Small intestine (tissue), 7 donors: ENCODE results near the gene BLOC1S3. TPM values are rescaled to one million over a fixed set of nuclear protein-coding genes. Genes with fewer than 3 reads are reported as not detected.

ENCODE experiments used
- DNase-seq, 2 donors: peaks; one replicate each; pipeline versions ENCODE4 v3.0.0 to v3.0.0-alpha.2; 2013
- FAIRE-seq: peaks from 2 replicates; lab custom pipeline; 2012; peaks lifted over from hg19 to GRCh38; lab: Jason Lieb, UNC
- H3K27ac ChIP-seq, 3 donors: one replicate each; pipeline ENCODE4 v1.5.1; 2013; ENCODE audit warnings: low read length in 2 of 3, mild to moderate bottlenecking in 2 of 3, control low read depth in 1 of 3, inconsistent platforms in 1 of 3, low read depth in 1 of 3, moderate library complexity in 1 of 3
- H3K27me3 ChIP-seq, 3 donors: one replicate each; pipeline ENCODE4 v1.6.1; 2013; ENCODE audit warnings: low read length in 3 of 3, inconsistent platforms in 1 of 3; ENCODE audit not compliant: control insufficient read depth in 3 of 3, insufficient read depth in 3 of 3
- H3K36me3 ChIP-seq, 3 donors: one replicate each; pipeline ENCODE4 v1.6.1; 2013; ENCODE audit warnings: low read length in 3 of 3, inconsistent platforms in 1 of 3, low read depth in 1 of 3, mild to moderate bottlenecking in 1 of 3, moderate library complexity in 1 of 3; ENCODE audit not compliant: control insufficient read depth in 3 of 3, insufficient read depth in 2 of 3
- H3K4me1 ChIP-seq, 3 donors: one replicate each; pipeline ENCODE4 v1.6.1; 2013; ENCODE audit warnings: low read length in 2 of 3, inconsistent platforms in 1 of 3, low read depth in 1 of 3, mild to moderate bottlenecking in 1 of 3, moderate library complexity in 1 of 3; ENCODE audit not compliant: control insufficient read depth in 3 of 3, insufficient read depth in 2 of 3
- H3K4me3 ChIP-seq, 3 donors: one replicate each; pipeline ENCODE4 v1.5.1; 2013; ENCODE audit warnings: low read length in 3 of 3, control low read depth in 1 of 3, inconsistent platforms in 1 of 3, low read depth in 1 of 3, mild to moderate bottlenecking in 1 of 3, moderate library complexity in 1 of 3
- H3K9me3 ChIP-seq, 2 donors: one replicate each; pipeline ENCODE4 v1.6.1; 2013; ENCODE audit warnings: low read depth in 1 of 2, low read length in 1 of 2; ENCODE audit not compliant: control insufficient read depth in 2 of 2, insufficient read depth in 1 of 2
- WGBS, 3 donors: extraction: QIAGEN DNeasy Blood & Tissue Kit; methylation state at CpG; one replicate each; pipeline ENCODE4 v1.1.7; 2013; 5-methylcytosine and 5-hydroxymethylcytosine counted together
- polyA plus RNA-seq, 4 donors: library from polyadenylated mRNA; stranded (reverse) in 3 of 4; unstranded in 1 of 4; fragments of 200-250 nt in 3 of 4; fragments of 120-200 nt in 1 of 4; gene quantifications; one replicate each; pipeline versions ENCODE4 v1.2.1 to v1.2.3, GENCODE V29; 2013
- donor health status: healthy with polysubstance abuse.
- donor health status: control.
- donor health status: control.
- donor health status: Bipolar disorder and iron deficiency.
- donor health status: healthy.

BLOC1S3 gene
- polyA plus RNA-seq, 4 donors = 3.6 to 12.8 (median 6.4) TPM

DNA sequence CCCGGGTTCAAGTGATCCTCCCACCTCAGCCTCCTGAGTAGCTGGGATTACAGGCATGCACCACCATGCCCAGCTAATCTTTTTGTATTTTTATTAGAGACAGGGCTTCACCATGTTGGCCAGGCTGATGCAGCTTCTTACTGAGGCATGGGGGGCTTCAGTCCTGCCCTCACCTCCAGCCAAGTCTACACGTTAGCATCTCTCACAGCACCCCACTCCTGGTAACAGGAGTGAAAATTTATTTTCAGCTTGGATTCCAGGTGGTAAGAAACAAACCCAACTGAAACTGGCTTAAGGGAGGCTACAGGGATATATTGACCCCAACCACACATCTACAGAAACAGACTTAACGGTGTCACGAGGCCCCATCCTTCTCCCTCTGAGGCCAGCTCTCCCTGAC, 28.4 kb upstream of the BLOC1S3 start:
- peaks cover 0 to 47% (median 4%) of the 10 kb centered on the region in 3 donors for H3K27me3 ChIP-seq
- FAIRE-seq = no peak
- no peak overlapping the region for H3K27ac ChIP-seq
- DNase-seq = no peak
- no peaks in the 10 kb centered on the region for H3K9me3 ChIP-seq
- H3K4me1 ChIP-seq = peaks cover 0 to 19% (median 2%) of the 10 kb centered on the region in 3 donors
- H3K4me3 ChIP-seq = no peak overlapping the region
- 91 to 93% (median 92%) methylated on average over 4 of the region's 4 CpGs for WGBS, 3 donors
- H3K36me3 ChIP-seq = peaks cover 0 to 42% (median 2%) of the 10 kb centered on the region in 3 donors

GRCh38 chr19:45150751-45151281, 27.8 kb upstream of the BLOC1S3 start:
- H3K36me3 ChIP-seq = peaks cover 0 to 36% (median 0%) of the 10 kb centered on the region in 3 donors
- 43 to 57% (median 46%) methylated on average over 4 of the region's 4 CpGs for whole genome bisulfite sequencing, 3 donors
- no peak overlapping the region for H3K4me3 ChIP-seq
- peaks cover 0 to 19% (median 2%) of the 10 kb centered on the region in 3 donors for H3K4me1 ChIP-seq
- peaks cover 0 to 52% (median 4%) of the 10 kb centered on the region in 3 donors for H3K27me3 ChIP-seq
- DNase-seq = no peak
- FAIRE-seq = no peak
- H3K27ac ChIP-seq = no peak overlapping the region
- H3K9me3 ChIP-seq = no peaks in the 10 kb centered on the region

DNA sequence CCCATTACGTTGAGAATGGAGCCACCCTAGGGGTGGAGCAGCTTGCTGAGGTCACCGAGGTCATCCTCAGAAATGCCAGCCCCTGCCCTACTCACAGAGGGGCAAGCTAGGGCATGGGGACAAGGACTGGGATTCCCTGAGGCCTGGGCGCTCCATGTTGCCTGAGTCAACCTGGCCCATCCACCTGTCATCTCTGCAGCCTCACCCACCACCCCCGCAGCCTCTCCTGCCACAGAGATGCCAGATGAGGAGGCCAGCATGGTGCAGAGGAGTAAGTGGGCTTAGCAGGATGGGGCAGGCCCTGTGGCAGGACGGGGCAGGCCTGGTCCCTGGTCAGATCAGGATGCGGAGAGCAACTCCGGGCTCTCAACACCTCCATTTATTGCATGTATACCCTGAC, 27.3 kb upstream of the BLOC1S3 start:
- peaks cover 0 to 54% (median 4%) of the 10 kb centered on the region in 3 donors for H3K27me3 ChIP-seq
- peaks cover 0 to 19% (median 2%) of the 10 kb centered on the region in 3 donors for H3K4me1 ChIP-seq
- 63 to 82% (median 76%) methylated on average over 7 of the region's 7 CpGs for WGBS, 3 donors
- H3K9me3 ChIP-seq = no peaks in the 10 kb centered on the region
- no peak for FAIRE-seq
- no peak for DNase-seq
- no peak overlapping the region for H3K4me3 ChIP-seq
- peaks cover 0 to 31% (median 0%) of the 10 kb centered on the region in 3 donors for H3K36me3 ChIP-seq
- H3K27ac ChIP-seq = no peak overlapping the region

DNA sequence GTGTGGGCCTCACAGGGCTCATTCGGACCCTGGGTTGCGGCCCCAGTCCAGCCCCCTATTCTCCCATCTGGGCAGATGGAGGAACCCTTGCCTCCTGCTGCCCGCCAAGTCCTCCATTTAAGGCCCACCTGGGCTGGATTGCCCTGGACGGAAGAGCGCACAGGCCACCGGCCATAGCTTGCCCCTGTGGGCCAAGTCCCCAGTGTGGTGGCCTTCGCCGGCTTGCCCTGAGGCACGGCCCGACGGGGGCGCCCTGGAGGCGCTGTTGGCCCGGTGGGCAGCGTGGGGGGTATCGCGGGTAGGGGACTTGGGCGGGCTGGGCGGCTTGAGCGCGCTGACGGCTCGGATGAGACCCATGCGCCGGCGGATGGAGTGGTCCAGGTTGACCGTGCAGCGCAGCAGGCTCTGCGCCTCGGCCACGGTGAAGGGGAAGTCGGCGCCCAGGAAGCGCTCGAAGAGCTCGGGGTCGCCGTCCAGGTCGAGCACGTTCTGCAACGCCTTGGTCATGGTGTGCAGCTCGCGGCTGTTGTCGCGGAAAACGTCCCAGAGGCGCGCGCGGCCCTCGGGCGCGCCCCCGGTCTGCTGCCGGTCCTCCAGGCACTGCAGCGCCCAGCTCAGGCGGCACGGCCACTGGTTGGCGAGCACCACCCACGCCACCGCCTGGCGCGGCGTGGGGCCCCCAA, 26.6 kb upstream of the BLOC1S3 start:
- no peak for FAIRE-seq

GRCh38 chr19:45152504-45153338, 25.9 kb upstream of the BLOC1S3 start:
- WGBS, 3 donors = 1 to 3% (median 2%) methylated on average over 88 to 91 of the region's 91 CpGs
- H3K27ac ChIP-seq = peak overlapping the region in 1 of 3 donors; percentile 17

More for the DNA sequence above, 26.6 kb upstream of the BLOC1S3 start:
- no peak for DNase-seq
- Histone ChIP-seq H3K4me3 (peak overlapping the region in 1 of 3 donors; percentile 18), H3K27ac (no peak overlapping the region), H3K4me1 (peaks cover 0 to 19% (median 2%) of the 10 kb centered on the region in 3 donors), H3K27me3 (peaks cover 0 to 58% (median 4%) of the 10 kb centered on the region in 3 donors), H3K9me3 (no peaks in the 10 kb centered on the region), H3K36me3 (peaks cover 0 to 25% (median 0%) of the 10 kb centered on the region in 3 donors)
- 13 to 25% (median 20%) methylated on average over 53 to 64 of the region's 64 CpGs for WGBS, 3 donors

GRCh38 chr19:45153339-45154063, 25.1 kb upstream of the BLOC1S3 start:
- no peak for FAIRE-seq
- peaks cover 0 to 65% (median 4%) of the 10 kb centered on the region in 3 donors for H3K27me3 ChIP-seq
- peak overlapping the region in 1 of 3 donors; percentile 7 for H3K27ac ChIP-seq
- whole genome bisulfite sequencing, 3 donors = 2 to 3% (median 2%) methylated on average over 67 to 69 of the region's 69 CpGs
- peaks cover 0 to 9% (median 0%) of the 10 kb centered on the region in 3 donors for H3K36me3 ChIP-seq
- H3K4me3 ChIP-seq = peak overlapping the region in 2 of 3 donors; percentile 8 to 37
- H3K9me3 ChIP-seq = no peaks in the 10 kb centered on the region
- H3K4me1 ChIP-seq = peaks cover 0 to 19% (median 2%) of the 10 kb centered on the region in 3 donors
- peak in 1 of 2 donors; percentile 71 for DNase-seq

More at GRCh38 chr19:45152504-45153338, 25.9 kb upstream of the BLOC1S3 start:
- Histone ChIP-seq H3K4me1 (peaks cover 0 to 19% (median 2%) of the 10 kb centered on the region in 3 donors), H3K4me3 (peak overlapping the region in 2 of 3 donors; percentile 8 to 37), H3K27me3 (peaks cover 0 to 58% (median 4%) of the 10 kb centered on the region in 3 donors), H3K36me3 (peaks cover 0 to 17% (median 0%) of the 10 kb centered on the region in 3 donors), H3K9me3 (no peaks in the 10 kb centered on the region)
- peak; percentile 42 to 75 for DNase-seq
- no peak for FAIRE-seq

GRCh38 chr19:45154064-45154827, 24.3 kb upstream of the BLOC1S3 start:
- no peak for FAIRE-seq
- Histone ChIP-seq H3K4me3 (no peak overlapping the region), H3K27ac (no peak overlapping the region), H3K9me3 (no peaks in the 10 kb centered on the region), H3K36me3 (peaks cover 0 to 5% (median 0%) of the 10 kb centered on the region in 3 donors), H3K27me3 (peaks cover 0 to 66% (median 4%) of the 10 kb centered on the region in 3 donors), H3K4me1 (peaks cover 0 to 19% (median 2%) of the 10 kb centered on the region in 3 donors)
- WGBS, 3 donors = 18 to 37% (median 32%) methylated on average over 17 to 19 of the region's 19 CpGs
- DNase-seq = peak; percentile 35 to 48
